OCI-LY7 (cell line): ENCODE results near the gene SOWAHA.

Experiments
- CTCF ChIP-seq: fragments of 200-600 bp; sonication (generic); conservative IDR thresholded peaks from 2 replicates; pipeline ENCODE4 v1.5.1; 2014; ENCODE audit warnings: mild to moderate bottlenecking, antibody characterized with exemption, low read length, moderate library complexity, mixed read lengths
- EZH2phosphoT487 ChIP-seq: fragments of 200-600 bp; sonication (generic); IDR thresholded peaks from 2 replicates; pipeline ENCODE4 v1.6.1; 2018; ENCODE audit warnings: low read depth, borderline replicate concordance, mild to moderate bottlenecking, mixed run types, antibody characterized with exemption, low read length, moderate library complexity, mixed read lengths

GRCh38 chr5:132767150-132767549 is 46.0 kb upstream of the SOWAHA start:
- TF ChIP-seq CTCF (no peak), EZH2phosphoT487 (no peak)
